Glutamatergic neuron (in vitro differentiated cells): ENCODE measurements around the gene NLGN4X. TPM values are rescaled to one million over a fixed set of nuclear protein-coding genes. Genes with fewer than 3 reads are reported as not detected.

Experiments
- DNase-seq: peaks from one replicate; pipeline ENCODE4 v3.0.0; 2022
- H3K27ac Mint-ChIP-seq: one replicate; pipeline ENCODE4 v1.8.0; 2020; ENCODE audit warnings: mild to moderate bottlenecking, mixed read lengths, inconsistent platforms; ENCODE audit not compliant: unreplicated experiment
- H3K27me3 Mint-ChIP-seq: one replicate; pipeline ENCODE4 v1.8.0; 2020; ENCODE audit warnings: mild to moderate bottlenecking, moderate library complexity, mixed read lengths, inconsistent platforms; ENCODE audit not compliant: unreplicated experiment
- H3K36me3 Mint-ChIP-seq: one replicate; pipeline ENCODE4 v1.8.0; 2020; ENCODE audit warnings: mild to moderate bottlenecking, mixed read lengths, inconsistent platforms; ENCODE audit not compliant: unreplicated experiment
- H3K4me1 Mint-ChIP-seq: one replicate; pipeline ENCODE4 v1.8.0; 2020; ENCODE audit warnings: mild to moderate bottlenecking, low read depth, mixed read lengths, inconsistent platforms; ENCODE audit not compliant: unreplicated experiment
- H3K4me3 Mint-ChIP-seq: one replicate; pipeline ENCODE4 v1.8.0; 2020; ENCODE audit warnings: mild to moderate bottlenecking, mixed read lengths, inconsistent platforms; ENCODE audit not compliant: unreplicated experiment
- H3K9me3 Mint-ChIP-seq: one replicate; pipeline ENCODE4 v1.8.0; 2020; ENCODE audit warnings: mild to moderate bottlenecking, moderate library complexity, mixed read lengths, inconsistent platforms; ENCODE audit not compliant: unreplicated experiment
- CTCF ChIP-seq: fragments of 200-600 bp; sonication (generic); IDR thresholded peaks from one replicate; pipeline ENCODE4 v1.5.0; 2021; ENCODE audit not compliant: partially characterized antibody, unreplicated experiment
- total RNA-seq: library from RNA; stranded (reverse); fragmentation: NEBNext Ultra II Directional; extraction: Animal tissue kit (Norgen Biotek cat#: 25700); gene quantifications from one replicate; pipeline ENCODE4 v1.2.1, GENCODE V29; 2021; ENCODE audit not compliant: unreplicated experiment

The NLGN4X gene
- total RNA-seq, 1 donor from 2014 or later = 40.9 TPM

DNA sequence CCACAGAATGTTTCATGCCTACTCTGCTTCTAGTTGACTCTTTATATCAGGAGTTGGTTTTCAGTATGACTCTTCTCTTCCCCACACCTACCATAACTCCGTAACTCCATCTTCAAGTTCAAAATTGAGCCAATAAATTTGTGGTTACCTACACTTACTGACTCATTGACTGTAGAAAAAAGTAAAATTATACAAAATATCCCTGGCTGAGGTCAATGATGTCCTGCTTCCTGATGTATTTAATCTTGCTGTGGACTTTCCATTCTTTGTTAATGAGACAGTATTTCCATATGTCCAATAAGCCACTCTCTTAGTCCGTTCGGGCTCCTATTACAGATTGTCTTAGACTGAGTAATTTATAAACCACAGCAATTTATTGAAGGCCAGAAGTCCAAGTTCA, 9.9 kb upstream of the NLGN4X start:
- Mint-ChIP-seq H3K4me1 (no peaks in the 10 kb centered on the region), H3K27me3 (no peaks in the 10 kb centered on the region), H3K9me3 (no peaks in the 10 kb centered on the region), H3K4me3 (no peak overlapping the region), H3K36me3 (no peaks in the 10 kb centered on the region), H3K27ac (no peak overlapping the region)
- no peak for DNase-seq
- TF ChIP-seq CTCF = no peak

GRCh38 chrX:6227935-6228334, 732 bp downstream of the NLGN4X start:
- no peak for DNase-seq
- no peak for TF ChIP-seq CTCF
- H3K4me1 Mint-ChIP-seq = peaks cover 18% of the 10 kb centered on the region
- peak overlapping the region; percentile 77 for H3K27ac Mint-ChIP-seq
- H3K9me3 Mint-ChIP-seq = peaks cover 5% of the 10 kb centered on the region
- peaks cover 10% of the 10 kb centered on the region for H3K27me3 Mint-ChIP-seq
- no peaks in the 10 kb centered on the region for H3K36me3 Mint-ChIP-seq
- peak overlapping the region; percentile 86 for H3K4me3 Mint-ChIP-seq

- TF ChIP-seq CTCF = no peak
- H3K9me3 Mint-ChIP-seq = peaks cover 5% of the 10 kb centered on the region
- peak; percentile 31 for DNase-seq
- H3K36me3 Mint-ChIP-seq = no peaks in the 10 kb centered on the region
- H3K4me1 Mint-ChIP-seq = peaks cover 14% of the 10 kb centered on the region
- H3K4me3 Mint-ChIP-seq = peak overlapping the region; percentile 92
- H3K27ac Mint-ChIP-seq = peak overlapping the region; percentile 84
- H3K27me3 Mint-ChIP-seq = peaks cover 10% of the 10 kb centered on the region
Measured at GRCh38 chrX:6227453-6227835, 1.2 kb downstream of the NLGN4X start.

- peaks cover 5% of the 10 kb centered on the region for H3K9me3 Mint-ChIP-seq
- TF ChIP-seq CTCF = no peak
- H3K4me3 Mint-ChIP-seq = peak overlapping the region; percentile 92
- H3K4me1 Mint-ChIP-seq = peaks cover 12% of the 10 kb centered on the region
- H3K36me3 Mint-ChIP-seq = no peaks in the 10 kb centered on the region
- H3K27me3 Mint-ChIP-seq = peaks cover 8% of the 10 kb centered on the region
- DNase-seq = peak; percentile 68
- H3K27ac Mint-ChIP-seq = peak overlapping the region; percentile 28
Measured at GRCh38 chrX:6226596-6227452, 1.8 kb downstream of the NLGN4X start.

DNA sequence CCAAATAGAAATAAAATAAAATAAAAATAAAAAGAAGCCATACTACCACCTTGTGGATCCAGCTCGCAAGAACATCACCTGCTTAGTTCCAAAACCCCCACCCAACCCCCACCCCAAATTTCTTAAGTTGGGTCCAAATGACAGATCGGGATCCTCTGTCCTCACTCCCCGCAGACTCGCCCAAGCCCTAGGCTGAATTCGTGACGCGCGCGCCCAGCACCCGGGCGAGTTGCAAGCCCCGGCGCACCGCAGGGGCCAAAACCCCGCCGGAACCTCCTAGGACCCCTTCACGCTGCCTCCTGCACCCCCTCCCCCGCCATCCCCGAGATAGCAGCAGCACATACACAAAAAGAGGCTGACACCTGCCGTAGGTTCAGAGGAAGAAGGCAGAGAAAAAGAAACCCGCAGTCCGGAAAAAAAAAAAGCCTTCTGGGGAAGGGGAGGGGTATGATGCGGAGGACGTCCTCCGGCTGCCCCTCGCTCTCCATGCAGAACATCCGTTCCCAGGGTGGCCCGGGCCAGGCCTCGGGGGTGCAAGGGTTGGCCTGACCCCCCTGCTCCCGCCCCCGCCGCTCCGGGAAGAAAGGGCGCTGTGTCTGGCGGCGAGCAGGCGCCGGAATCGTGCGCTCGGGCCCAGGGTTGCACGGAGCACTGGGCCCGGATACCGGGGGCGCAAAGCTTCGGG, 2.6 kb downstream of the NLGN4X start:
- TF ChIP-seq CTCF = no peak
- Mint-ChIP-seq H3K9me3 (peaks cover 5% of the 10 kb centered on the region), H3K36me3 (no peaks in the 10 kb centered on the region), H3K4me3 (peak overlapping the region; percentile 95), H3K27me3 (peaks cover 8% of the 10 kb centered on the region), H3K4me1 (peaks cover 12% of the 10 kb centered on the region), H3K27ac (peak overlapping the region; percentile 90)
- peak; percentile 66 for DNase-seq
